Measurements from ENCODE around the gene NDRG2. TPM values are rescaled to one million over a fixed set of nuclear protein-coding genes. Genes with fewer than 3 reads are reported as not detected.
A peak's percentile ranks its signal among the peaks of the same experiment; 100 is the strongest.

NDRG2 gene
- total and polyA plus RNA-seq, 4 experiments from 2014 or later: 26.9 to 34.5 (median 32.2) TPM

- Mint-ChIP-seq H3K27me3 (peaks cover 36 to 53% of the 10 kb centered on the region in 2 donors), H3K36me3 (no peaks in the 10 kb centered on the region), H3K9me3 (no peaks in the 10 kb centered on the region), H3K4me3 (peak within 1 kb of the TSS; percentile 81 to 90 (median 86)), H3K27ac (peak within 1 kb of the TSS; percentile 54 to 94 (median 89)), H3K4me1 (peaks cover 22 to 41% (median 30%) of the 10 kb centered on the region in 4 donors)
- peaks cover 35% of the 10 kb centered on the region for H3K4me1 ChIP-seq (ENCODE audit: insufficient read depth, low read length)
- ChIA-PET CTCF (ENCODE audit: partially characterized antibody) (interaction anchor here (1.3 to 4.3 kb wide), 6 partner anchors 18 to 99 kb away, joined by 4 to 60 read pairs (median 16); no protein-coding TSS in a partner anchor), POLR2A (ENCODE audit: partially characterized antibody) (interaction anchor here (0.5 to 2.4 kb wide), 13 partner anchors 9 to 745 kb away, joined by 3 to 22 read pairs (median 5); no protein-coding TSS in a partner anchor)
- H3K27me3 ChIP-seq (ENCODE audit: insufficient read depth, low read length): peaks cover 52% of the 10 kb centered on the region
- intact Hi-C loops (cut with micrococcal nuclease): no loop called here
- no peaks in the 10 kb centered on the region for H3K36me3 ChIP-seq (ENCODE audit: insufficient read depth, low read length)
- H3K27ac ChIP-seq (ENCODE audit: low read depth, low read length): peak within 1 kb of the TSS; percentile 29
- peak in 1 of 5 donors; percentile 29 for DNase-seq
- H3K4me3 ChIP-seq (ENCODE audit: low read length in 2 of 2): peak within 1 kb of the TSS; percentile 23 to 42
- no peaks in the 10 kb centered on the region for H3K9me3 ChIP-seq (ENCODE audit: control insufficient read depth in 1 of 2, low read length in 2 of 2)
These were observed 45.3 kb upstream of the NDRG2 start, which contains the start of gene ARHGEF40 for GRCh38 chr14:21070083-21070609. TSS of gene ARHGEF40 (plus strand) at chr14:21070304. CDS start at chr14:21070397, 93 bp downstream.

- no peaks in the 10 kb centered on the region for H3K9me3 Mint-ChIP-seq
- H3K27ac Mint-ChIP-seq: peak overlapping the region; percentile 39 to 94 (median 89)
- intact Hi-C loops (cut with micrococcal nuclease): loop anchor here (1.0 kb wide), 1 partner anchor 55 kb away; no protein-coding TSS in a partner anchor
- H3K27me3 Mint-ChIP-seq: peaks cover 38 to 55% of the 10 kb centered on the region in 2 donors
- CTCF ChIA-PET (ENCODE audit: partially characterized antibody): interaction anchor here (1.4 to 4.8 kb wide), 13 partner anchors 8 to 54 kb away, joined by 4 to 119 read pairs (median 31); partner anchors contain the start of gene TMEM253
- peak in 4 of 5 donors; percentile 19 to 33 (median 28) for DNase-seq
- H3K36me3 Mint-ChIP-seq: no peaks in the 10 kb centered on the region
- peaks cover 22 to 41% (median 30%) of the 10 kb centered on the region in 4 donors for H3K4me1 Mint-ChIP-seq
- peak overlapping the region; percentile 72 to 88 (median 79) for H3K4me3 Mint-ChIP-seq
- H3K27ac ChIP-seq (ENCODE audit: low read depth, low read length): peak overlapping the region; percentile 29
- H3K9me3 ChIP-seq (ENCODE audit: control insufficient read depth in 1 of 2, low read length in 2 of 2): no peaks in the 10 kb centered on the region
- H3K36me3 ChIP-seq (ENCODE audit: insufficient read depth, low read length): no peaks in the 10 kb centered on the region
- peak overlapping the region in 1 of 2 donors; percentile 31 for H3K4me3 ChIP-seq (ENCODE audit: low read length in 2 of 2)
- peaks cover 35% of the 10 kb centered on the region for H3K4me1 ChIP-seq (ENCODE audit: insufficient read depth, low read length)
- peaks cover 52% of the 10 kb centered on the region for H3K27me3 ChIP-seq (ENCODE audit: insufficient read depth, low read length)
- POLR2A ChIA-PET (ENCODE audit: partially characterized antibody): interaction anchor here (0.5 to 2.4 kb wide), 7 partner anchors 18 to 744 kb away, joined by 3 to 26 read pairs (median 6); no protein-coding TSS in a partner anchor
These were observed 44.7 kb upstream of the NDRG2 start for GRCh38 chr14:21069388-21070082.

DNA sequence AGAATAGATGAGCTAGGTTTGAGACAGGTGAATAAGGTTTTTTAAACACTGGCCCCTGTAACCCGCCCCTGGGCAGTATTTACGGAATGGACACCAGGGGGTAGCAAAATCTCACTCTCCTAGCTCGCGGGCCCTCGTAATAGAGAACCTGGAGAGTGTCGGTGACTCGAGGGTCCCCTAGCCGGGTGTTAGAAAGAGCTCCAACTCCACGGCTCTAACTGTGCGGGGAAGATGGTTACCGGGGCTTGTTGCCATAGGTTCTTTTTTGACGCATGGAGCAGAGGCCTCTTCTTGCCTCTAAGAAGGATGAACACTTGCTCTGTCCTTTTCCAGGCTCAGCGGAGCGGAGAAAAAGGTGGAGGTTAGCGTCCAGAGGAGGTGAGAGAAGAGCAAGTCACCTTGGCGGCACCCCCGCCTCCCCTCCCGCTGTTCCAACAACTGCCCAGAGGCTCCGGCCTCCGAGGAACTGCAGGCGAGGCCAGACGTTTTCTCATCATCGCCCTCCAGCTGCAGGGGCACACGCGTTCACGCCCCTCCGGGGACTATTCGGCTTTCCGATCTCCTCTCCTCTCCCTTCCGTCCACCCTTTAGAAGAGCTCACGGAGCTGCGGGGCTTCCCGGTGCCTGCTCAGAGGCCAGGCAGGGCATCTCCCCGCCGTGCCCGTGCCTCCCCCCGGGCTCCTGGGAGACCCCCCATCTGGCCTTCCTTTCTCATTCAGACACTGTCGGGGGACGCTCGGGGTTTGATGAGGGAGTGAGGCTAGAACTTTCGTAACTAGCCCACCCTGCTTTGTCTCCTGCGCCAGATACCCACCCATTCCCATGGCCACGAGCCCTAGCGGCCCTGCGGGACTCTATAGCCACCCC is 43.9 kb upstream of the NDRG2 start:
- CTCF ChIA-PET (ENCODE audit: partially characterized antibody): interaction anchor here (0.8 to 4.8 kb wide), 24 partner anchors 8 to 65 kb away, joined by 3 to 119 read pairs (median 6); partner anchors contain the start of gene TMEM253
- POLR2A ChIA-PET (ENCODE audit: partially characterized antibody): interaction anchor here (0.9 to 1.8 kb wide), 8 partner anchors 10 to 54 kb away, joined by 3 to 26 read pairs (median 4); no protein-coding TSS in a partner anchor
- H3K27ac ChIP-seq (ENCODE audit: low read depth, low read length): peak overlapping the region; percentile 29
- H3K4me1 ChIP-seq (ENCODE audit: insufficient read depth, low read length): peaks cover 35% of the 10 kb centered on the region
- peaks cover 52% of the 10 kb centered on the region for H3K27me3 ChIP-seq (ENCODE audit: insufficient read depth, low read length)
- H3K27me3 Mint-ChIP-seq: peaks cover 38 to 55% of the 10 kb centered on the region in 2 donors
- DNase-seq: peak; percentile 62 to 70 (median 64)
- no peaks in the 10 kb centered on the region for H3K36me3 ChIP-seq (ENCODE audit: insufficient read depth, low read length)
- no peaks in the 10 kb centered on the region for H3K9me3 ChIP-seq (ENCODE audit: control insufficient read depth in 1 of 2, low read length in 2 of 2)
- peak overlapping the region in 1 of 2 donors; percentile 21 for H3K4me3 ChIP-seq (ENCODE audit: low read length in 2 of 2)
- peaks cover 22 to 41% (median 30%) of the 10 kb centered on the region in 4 donors for H3K4me1 Mint-ChIP-seq
- no peaks in the 10 kb centered on the region for H3K36me3 Mint-ChIP-seq
- peak overlapping the region; percentile 72 to 88 (median 79) for H3K4me3 Mint-ChIP-seq
- no peaks in the 10 kb centered on the region for H3K9me3 Mint-ChIP-seq
- intact Hi-C loops (cut with micrococcal nuclease): loop anchor here (1.0 kb wide), 3 partner anchors 24 to 54 kb away; no protein-coding TSS in a partner anchor
- peak overlapping the region in 6 of 7 donors; percentile 86 to 94 (median 90) for H3K27ac Mint-ChIP-seq

GRCh38 chr14:21066882-21067502 is 42.1 kb upstream of the NDRG2 start:
- no peaks in the 10 kb centered on the region for H3K9me3 Mint-ChIP-seq
- intact Hi-C loops (cut with micrococcal nuclease): no loop called here
- peak overlapping the region in 1 of 7 donors; percentile 3 for H3K27ac Mint-ChIP-seq
- peaks cover 32% of the 10 kb centered on the region for H3K4me1 ChIP-seq (ENCODE audit: insufficient read depth, low read length)
- peak in 2 of 5 donors; percentile 22 to 25 for DNase-seq
- peaks cover 18 to 35% (median 29%) of the 10 kb centered on the region in 4 donors for H3K4me1 Mint-ChIP-seq
- H3K4me3 ChIP-seq (ENCODE audit: low read length in 2 of 2): no peak overlapping the region
- no peak overlapping the region for H3K27ac ChIP-seq (ENCODE audit: low read depth, low read length)
- POLR2A ChIA-PET (ENCODE audit: partially characterized antibody): interaction anchor here (0.9 kb wide), 1 partner anchor 38 kb away, joined by 3 read pairs; no protein-coding TSS in a partner anchor
- CTCF ChIA-PET (ENCODE audit: partially characterized antibody): interaction anchor here (0.8 to 4.8 kb wide), 11 partner anchors 13 to 52 kb away, joined by 3 to 119 read pairs (median 13); partner anchors contain the start of gene TMEM253
- H3K27me3 ChIP-seq (ENCODE audit: insufficient read depth, low read length): peaks cover 41% of the 10 kb centered on the region
- H3K4me3 Mint-ChIP-seq: no peak overlapping the region
- H3K9me3 ChIP-seq (ENCODE audit: control insufficient read depth in 1 of 2, low read length in 2 of 2): no peaks in the 10 kb centered on the region
- no peaks in the 10 kb centered on the region for H3K36me3 Mint-ChIP-seq
- H3K36me3 ChIP-seq (ENCODE audit: insufficient read depth, low read length): no peaks in the 10 kb centered on the region
- H3K27me3 Mint-ChIP-seq: peaks cover 50 to 52% of the 10 kb centered on the region in 2 donors

- Mint-ChIP-seq H3K27me3 (peaks cover 36 to 45% of the 10 kb centered on the region in 2 donors), H3K9me3 (no peaks in the 10 kb centered on the region), H3K36me3 (no peaks in the 10 kb centered on the region), H3K4me3 (no peak overlapping the region), H3K27ac (no peak overlapping the region), H3K4me1 (peaks cover 1 to 3% (median 2%) of the 10 kb centered on the region in 4 donors)
- ChIA-PET POLR2A (ENCODE audit: partially characterized antibody) (no interaction called here), CTCF (ENCODE audit: partially characterized antibody) (interaction anchor here (2.7 to 3.6 kb wide), 3 partner anchors 30 to 48 kb away, joined by 16 read pairs; no protein-coding TSS in a partner anchor)
- Histone ChIP-seq H3K27me3 (ENCODE audit: insufficient read depth, low read length) (peaks cover 10% of the 10 kb centered on the region), H3K9me3 (ENCODE audit: control insufficient read depth in 1 of 2, low read length in 2 of 2) (no peaks in the 10 kb centered on the region), H3K4me3 (ENCODE audit: low read length in 2 of 2) (no peak overlapping the region), H3K27ac (ENCODE audit: low read depth, low read length) (no peak overlapping the region), H3K4me1 (ENCODE audit: insufficient read depth, low read length) (peaks cover 2% of the 10 kb centered on the region), H3K36me3 (ENCODE audit: insufficient read depth, low read length) (no peaks in the 10 kb centered on the region)
- no peak for DNase-seq
- intact Hi-C loops (cut with micrococcal nuclease): no loop called here
These were observed 38.6 kb upstream of the NDRG2 start for GRCh38 chr14:21063479-21063878.

- CTCF ChIA-PET (ENCODE audit: partially characterized antibody): interaction anchor here (0.7 to 3.6 kb wide), 4 partner anchors 32 to 46 kb away, joined by 3 to 16 read pairs (median 16); no protein-coding TSS in a partner anchor
These were observed 36.4 kb upstream of the NDRG2 start for GRCh38 chr14:21061347-21061668.

More at GRCh38 chr14:21061347-21061668, 36.4 kb upstream of the NDRG2 start:
- no peaks in the 10 kb centered on the region for H3K9me3 Mint-ChIP-seq
- no peak overlapping the region for H3K4me3 ChIP-seq (ENCODE audit: low read length in 2 of 2)
- H3K4me1 ChIP-seq (ENCODE audit: insufficient read depth, low read length): no peaks in the 10 kb centered on the region
- peaks cover 28 to 34% of the 10 kb centered on the region in 2 donors for H3K27me3 Mint-ChIP-seq
- no peaks in the 10 kb centered on the region for H3K4me1 Mint-ChIP-seq
- intact Hi-C loops (cut with micrococcal nuclease): no loop called here
- H3K27ac ChIP-seq (ENCODE audit: low read depth, low read length): no peak overlapping the region
- H3K4me3 Mint-ChIP-seq: no peak overlapping the region
- no peaks in the 10 kb centered on the region for H3K36me3 Mint-ChIP-seq
- no peak overlapping the region for H3K27ac Mint-ChIP-seq
- POLR2A ChIA-PET (ENCODE audit: partially characterized antibody): interaction anchor here (1.5 kb wide), 1 partner anchor 10 kb away, joined by 3 read pairs; no protein-coding TSS in a partner anchor
- no peaks in the 10 kb centered on the region for H3K9me3 ChIP-seq (ENCODE audit: control insufficient read depth in 1 of 2, low read length in 2 of 2)
- H3K27me3 ChIP-seq (ENCODE audit: insufficient read depth, low read length): no peaks in the 10 kb centered on the region
- no peaks in the 10 kb centered on the region for H3K36me3 ChIP-seq (ENCODE audit: insufficient read depth, low read length)
- DNase-seq: no peak

All from CD4-positive, alpha-beta memory T cell (primary cell).